Endodermal cell (in vitro differentiated cells): Measurements from ENCODE around the gene BRD3OS. TPM values are rescaled to one million over a fixed set of nuclear protein-coding genes. Genes with fewer than 3 reads are reported as not detected.

Source experiments
- DNase-seq: peaks from one replicate; pipeline ENCODE4 v3.0.0-alpha.2; 2017
- H3K27ac ChIP-seq: 2 replicates; pipeline ENCODE4 v1.5.1; 2013; ENCODE audit warnings: mild to moderate bottlenecking, low read depth, low read length, moderate library complexity
- H3K27me3 ChIP-seq: 2 replicates; pipeline ENCODE4 v1.6.1; 2013; ENCODE audit warnings: mild to moderate bottlenecking, low read length, moderate library complexity; ENCODE audit not compliant: insufficient read depth, control insufficient read depth, poor library complexity, severe bottlenecking
- H3K36me3 ChIP-seq: 2 replicates; pipeline ENCODE4 v1.7.0; 2013; ENCODE audit warnings: mild to moderate bottlenecking, low read length, moderate library complexity; ENCODE audit not compliant: control insufficient read depth, insufficient read depth
- H3K4me1 ChIP-seq: one replicate; pipeline ENCODE4 v1.7.0; 2013; ENCODE audit warnings: low read length; ENCODE audit not compliant: control insufficient read depth, insufficient read depth
- H3K4me3 ChIP-seq: 2 replicates; pipeline ENCODE4 v1.5.1; 2013; ENCODE audit warnings: mild to moderate bottlenecking, low read length, moderate library complexity
- H3K9ac ChIP-seq: 2 replicates; pipeline ENCODE4 v1.6.1; 2013; ENCODE audit warnings: mild to moderate bottlenecking, low read length, moderate library complexity; ENCODE audit not compliant: poor library complexity, severe bottlenecking; ENCODE audit errors: extremely low read depth
- H3K9me3 ChIP-seq: 2 replicates; pipeline ENCODE4 v1.6.1; 2013; ENCODE audit warnings: mild to moderate bottlenecking, low read length, moderate library complexity; ENCODE audit not compliant: control insufficient read depth
- H3K27ac Mint-ChIP-seq: 2 replicates; pipeline ENCODE4 v1.8.0; 2020; ENCODE audit warnings: mixed read lengths
- H3K27me3 Mint-ChIP-seq: 2 replicates; pipeline ENCODE4 v1.8.0; 2021; ENCODE audit warnings: mild to moderate bottlenecking, mixed read lengths; ENCODE audit not compliant: insufficient read depth
- H3K36me3 Mint-ChIP-seq: 2 replicates; pipeline ENCODE4 v1.8.0; 2020; ENCODE audit warnings: low read depth, mixed read lengths
- H3K4me1 Mint-ChIP-seq: 2 replicates; pipeline ENCODE4 v1.8.0; 2020; ENCODE audit warnings: mixed read lengths
- H3K4me3 Mint-ChIP-seq: 2 replicates; pipeline ENCODE4 v1.8.0; 2020; ENCODE audit warnings: mild to moderate bottlenecking, moderate library complexity, mixed read lengths
- H3K9me3 Mint-ChIP-seq: 2 replicates; pipeline ENCODE4 v1.8.0; 2020; ENCODE audit warnings: mild to moderate bottlenecking, mixed read lengths
- CTCF ChIP-seq: fragments of 200-600 bp; sonication (generic); conservative IDR thresholded peaks from 2 replicates; pipeline ENCODE4 v1.5.0; 2021; ENCODE audit warnings: antibody characterized with exemption, mild to moderate bottlenecking
- WGBS, 2 experiments: methylation state at CpG; one replicate each; pipeline versions ENCODE4 v1.1.5 to v1.1.7; 2013; ENCODE audit warnings: missing lambda C conversion rate in 2 of 2, mixed read lengths in 1 of 2; ENCODE audit not compliant: insufficient coverage in 1 of 2, insufficient read length in 1 of 2; 5-methylcytosine and 5-hydroxymethylcytosine counted together
- total RNA-seq, 2 donors: library from RNA; stranded (reverse); fragmentation: NEBNext Ultra II Directional in 1 of 2; extraction: Animal tissue kit (Norgen Biotek cat#: 25700) in 1 of 2; gene quantifications; 2 replicates in 1 of 2; 3 replicates in 1 of 2; pipeline ENCODE4 v1.2.1, GENCODE V29; 2021

Gene BRD3OS
- total RNA-seq, 2 donors from 2014 or later, result 19.0 to 26.5 TPM

- no peak for TF ChIP-seq CTCF
- no peak overlapping the region for H3K4me3 Mint-ChIP-seq
- H3K9me3 Mint-ChIP-seq, result no peaks in the 10 kb centered on the region
- H3K36me3 Mint-ChIP-seq, result no peaks in the 10 kb centered on the region
- H3K9me3 ChIP-seq, result no peaks in the 10 kb centered on the region
- no peak overlapping the region for H3K9ac ChIP-seq
- H3K27me3 Mint-ChIP-seq, result no peaks in the 10 kb centered on the region
- H3K4me3 ChIP-seq, result no peak overlapping the region
- peaks cover 10% of the 10 kb centered on the region for H3K4me1 Mint-ChIP-seq
- no peak overlapping the region for H3K27ac ChIP-seq
- no peaks in the 10 kb centered on the region for H3K4me1 ChIP-seq
- WGBS, 2 experiments, result 92 to 93% methylated on average over 16 of the region's 16 CpGs
- H3K27me3 ChIP-seq, result no peaks in the 10 kb centered on the region
- H3K27ac Mint-ChIP-seq, result peak overlapping the region; percentile 10
- H3K36me3 ChIP-seq, result no peaks in the 10 kb centered on the region
- DNase-seq, result no peak
These were observed 46.4 kb upstream of the BRD3OS start for GRCh38 chr9:133978899-133979272.

GRCh38 chr9:133979273-133979920, 45.9 kb upstream of the BRD3OS start:
- no peaks in the 10 kb centered on the region for H3K27me3 Mint-ChIP-seq
- H3K36me3 Mint-ChIP-seq, result no peaks in the 10 kb centered on the region
- no peak for TF ChIP-seq CTCF
- Histone ChIP-seq H3K27ac (peak overlapping the region; percentile 60), H3K9me3 (no peaks in the 10 kb centered on the region), H3K4me3 (no peak overlapping the region), H3K27me3 (no peaks in the 10 kb centered on the region), H3K4me1 (no peaks in the 10 kb centered on the region), H3K9ac (no peak overlapping the region), H3K36me3 (no peaks in the 10 kb centered on the region)
- no peak for DNase-seq
- H3K9me3 Mint-ChIP-seq, result no peaks in the 10 kb centered on the region
- H3K27ac Mint-ChIP-seq, result no peak overlapping the region
- WGBS, 2 experiments, result 80 to 89% methylated on average over 19 to 37 of the region's 37 CpGs
- peaks cover 10% of the 10 kb centered on the region for H3K4me1 Mint-ChIP-seq
- H3K4me3 Mint-ChIP-seq, result no peak overlapping the region

GRCh38 chr9:133979921-133980863, 45.1 kb upstream of the BRD3OS start:
- no peaks in the 10 kb centered on the region for H3K9me3 ChIP-seq
- H3K4me3 ChIP-seq, result no peak overlapping the region
- Mint-ChIP-seq H3K27ac (no peak overlapping the region), H3K4me1 (peaks cover 5% of the 10 kb centered on the region), H3K36me3 (no peaks in the 10 kb centered on the region), H3K4me3 (no peak overlapping the region), H3K27me3 (no peaks in the 10 kb centered on the region), H3K9me3 (no peaks in the 10 kb centered on the region)
- H3K9ac ChIP-seq, result no peak overlapping the region
- H3K4me1 ChIP-seq, result no peaks in the 10 kb centered on the region
- DNase-seq, result no peak
- peak overlapping the region; percentile 57 for H3K27ac ChIP-seq
- 95 to 97% methylated on average over 12 to 21 of the region's 22 CpGs for WGBS, 2 experiments
- no peaks in the 10 kb centered on the region for H3K36me3 ChIP-seq
- no peak for TF ChIP-seq CTCF
- no peaks in the 10 kb centered on the region for H3K27me3 ChIP-seq
